IMR-90 (cell line): ENCODE data around the gene AHDC1. TPM values are rescaled to one million over a fixed set of nuclear protein-coding genes. Genes with fewer than 3 reads are reported as not detected.

Experiments
- ATAC-seq: fragments of 200-7000 bp; cut with Tn5 transposase; 2 replicates; pipeline ENCODE4 v1.9.1; 2020; ENCODE audit warnings: low read depth, mild to moderate bottlenecking, moderate library complexity
- BruUV-seq: library from RNA; stranded (reverse); fragments of 400-500 nt; replicated peaks from 2 replicates; lab custom pipeline; 2021; lab: Mats Ljungman, UMichigan
- CTCF ChIA-PET: fragments of 300-600 bp; formaldehyde crosslinking; extraction: SDS; loops from one replicate; lab custom pipeline; 2021; ENCODE audit warnings: antibody characterized with exemption; lab: Yijun Ruan, JAX
- POLR2A ChIA-PET: fragments of 300-600 bp; sonication (Branson Sonifier 250); formaldehyde crosslinking; loops from one replicate; lab custom pipeline; 2022; ENCODE audit warnings: antibody characterized with exemption; ENCODE audit not compliant: unreplicated experiment; lab: Charles Lee
- DNase-seq: peaks from one replicate; pipeline ENCODE4 v3.0.0; 2013
- H2AFZ ChIP-seq: replicated peaks from 2 replicates; pipeline ENCODE3; 2013; ENCODE audit warnings: low read length, mild to moderate bottlenecking; ENCODE audit not compliant: poor library complexity
- H2AK5ac ChIP-seq: 2 replicates; pipeline ENCODE4 v1.6.1; 2013; ENCODE audit warnings: low read depth, low read length, inconsistent platforms
- H2AK9ac ChIP-seq: replicated peaks from 2 replicates; pipeline ENCODE3; 2013; ENCODE audit warnings: mild to moderate bottlenecking, low read depth, low read length, moderate library complexity; ENCODE audit not compliant: poor library complexity
- H2BK120ac ChIP-seq: 2 replicates; pipeline ENCODE4 v1.6.1; 2013; ENCODE audit warnings: low read depth, low read length, inconsistent platforms
- H2BK15ac ChIP-seq: 3 replicates; pipeline ENCODE4 v1.6.1; 2013; ENCODE audit warnings: low read depth, low read length, inconsistent platforms
- H2BK20ac ChIP-seq: 2 replicates; pipeline ENCODE4 v1.6.1; 2013; ENCODE audit warnings: low read depth, mild to moderate bottlenecking, inconsistent platforms, low read length, moderate library complexity
- H2BK5ac ChIP-seq: 2 replicates; pipeline ENCODE4 v1.6.1; 2013; ENCODE audit warnings: mild to moderate bottlenecking, low read depth, low read length, inconsistent platforms; ENCODE audit not compliant: poor library complexity, severe bottlenecking
- H3K14ac ChIP-seq: replicated peaks from 2 replicates; pipeline ENCODE4 v1.6.1; 2013; ENCODE audit warnings: low read depth, low read length, inconsistent platforms
- H3K18ac ChIP-seq: 2 replicates; pipeline ENCODE4 v1.6.1; 2013; ENCODE audit warnings: low read depth, low read length, control low read depth
- H3K23ac ChIP-seq: 2 replicates; pipeline ENCODE4 v1.6.1; 2013; ENCODE audit warnings: low read depth, low read length, inconsistent platforms
- H3K27ac ChIP-seq: 2 replicates; pipeline ENCODE4 v1.5.1; 2013; ENCODE audit warnings: mild to moderate bottlenecking, control low read depth, low read length; ENCODE audit not compliant: insufficient read depth
- H3K27me3 ChIP-seq: 2 replicates; pipeline ENCODE4 v1.6.1; 2013; ENCODE audit warnings: low read length; ENCODE audit not compliant: control insufficient read depth, insufficient read depth
- H3K36me3 ChIP-seq: 2 replicates; pipeline ENCODE4 v1.6.1; 2013; ENCODE audit warnings: low read length, mixed read lengths; ENCODE audit not compliant: control insufficient read depth, insufficient read depth
- H3K4ac ChIP-seq: 2 replicates; pipeline ENCODE4 v1.6.1; 2013; ENCODE audit warnings: low read depth, low read length, inconsistent platforms
- H3K4me1 ChIP-seq: 2 replicates; pipeline ENCODE4 v1.6.1; 2013; ENCODE audit warnings: low read length, mixed read lengths; ENCODE audit not compliant: control insufficient read depth, insufficient read depth
- H3K4me2 ChIP-seq: 2 replicates; pipeline ENCODE4 v1.6.1; 2013; ENCODE audit warnings: low read depth, mild to moderate bottlenecking, control low read depth, low read length, moderate library complexity
- H3K4me3 ChIP-seq: 2 replicates; pipeline ENCODE4 v1.5.1; 2013; ENCODE audit warnings: low read depth, mild to moderate bottlenecking, control low read depth, low read length, moderate library complexity; ENCODE audit not compliant: insufficient read depth
- H3K56ac ChIP-seq: 2 replicates; pipeline ENCODE4 v1.6.1; 2013; ENCODE audit warnings: low read length, inconsistent platforms; ENCODE audit not compliant: insufficient read depth; ENCODE audit errors: extremely low read depth
- H3K79me1 ChIP-seq, 2 experiments: 2 replicates each; pipeline ENCODE4 v1.6.1; 2013; ENCODE audit warnings: low read length in 2 of 2, inconsistent platforms in 1 of 2, low read depth in 1 of 2
- H3K9ac ChIP-seq: 2 replicates; pipeline ENCODE4 v1.6.1; 2013; ENCODE audit warnings: low read depth, low read length, control low read depth
- H3K9me1 ChIP-seq: 2 replicates; pipeline ENCODE4 v1.6.1; 2013; ENCODE audit warnings: low read length, inconsistent platforms; ENCODE audit not compliant: insufficient read depth
- H3K9me3 ChIP-seq: 2 replicates; pipeline ENCODE4 v1.6.1; 2013; ENCODE audit warnings: low read length; ENCODE audit not compliant: control insufficient read depth, insufficient read depth
- H4K20me1 ChIP-seq: 2 replicates; pipeline ENCODE4 v1.6.1; 2013; ENCODE audit warnings: low read length, inconsistent platforms; ENCODE audit not compliant: insufficient read depth
- H4K5ac ChIP-seq: 2 replicates; pipeline ENCODE4 v1.6.1; 2013; ENCODE audit warnings: mild to moderate bottlenecking, low read depth, low read length, control low read depth
- H4K8ac ChIP-seq, 2 experiments: 2 replicates each; pipeline ENCODE4 v1.6.1; 2013; ENCODE audit warnings: low read depth in 2 of 2, low read length in 2 of 2, control low read depth in 1 of 2, inconsistent platforms in 1 of 2
- H4K91ac ChIP-seq: 2 replicates; pipeline ENCODE4 v1.6.1; 2013; ENCODE audit warnings: low read depth, low read length, inconsistent platforms; ENCODE audit not compliant: insufficient read depth
- CEBPB ChIP-seq: IDR thresholded peaks from 2 replicates; pipeline ENCODE4 v1.6.1; 2012; ENCODE audit warnings: low read depth, low read length, improper control_type of control experiment
- ELK1 ChIP-seq: fragments of 150-350 bp; IDR thresholded peaks from 2 replicates; pipeline ENCODE4 v1.6.1; 2016; ENCODE audit warnings: low read depth, mild to moderate bottlenecking, low read length, moderate library complexity, borderline replicate concordance
- FOS ChIP-seq: fragments of 150-350 bp; IDR thresholded peaks from 2 replicates; pipeline ENCODE4 v1.6.1; 2016; ENCODE audit warnings: low read depth, low read length
- MAZ ChIP-seq: IDR thresholded peaks from 2 replicates; pipeline ENCODE4 v1.6.1; 2012; ENCODE audit warnings: low read depth, mild to moderate bottlenecking, low read length, improper control_type of control experiment, moderate library complexity, borderline replicate concordance
- MXI1 ChIP-seq: IDR thresholded peaks from 2 replicates; pipeline ENCODE4 v1.6.1; 2012; ENCODE audit warnings: low read depth, mild to moderate bottlenecking, low read length, moderate library complexity, borderline replicate concordance
- NFE2L2 ChIP-seq: fragments of 150-350 bp; IDR thresholded peaks from 2 replicates; pipeline ENCODE4 v1.6.1; 2016; ENCODE audit warnings: low read depth, mild to moderate bottlenecking, low read length
- POLR2A ChIP-seq: IDR thresholded peaks from 2 replicates; pipeline ENCODE4 v1.6.1; 2012; ENCODE audit warnings: mild to moderate bottlenecking, low read depth, low read length
- RAD21 ChIP-seq: IDR thresholded peaks from 2 replicates; pipeline ENCODE4 v1.6.1; 2012; ENCODE audit warnings: low read length, improper control_type of control experiment
- RCOR1 ChIP-seq: IDR thresholded peaks from 2 replicates; pipeline ENCODE4 v1.6.1; 2012; ENCODE audit warnings: mild to moderate bottlenecking, low read length, improper control_type of control experiment; ENCODE audit not compliant: insufficient replicate concordance
- RFX5 ChIP-seq: IDR thresholded peaks from 2 replicates; pipeline ENCODE4 v1.8.0; 2012; ENCODE audit warnings: low read depth, mild to moderate bottlenecking, low read length, moderate library complexity
- SMC3 ChIP-seq: fragments of 150-350 bp; IDR thresholded peaks from 2 replicates; pipeline ENCODE4 v1.6.1; 2016; ENCODE audit warnings: low read depth, mild to moderate bottlenecking, antibody characterized with exemption, low read length, moderate library complexity
- WGBS, 2 experiments: methylation state at CpG; one replicate each; pipeline versions ENCODE4 v1.1.5 to v1.1.7; 2013; ENCODE audit warnings: missing lambda C conversion rate in 2 of 2; ENCODE audit not compliant: insufficient read length in 1 of 2; ENCODE audit errors: extremely low coverage in 2 of 2; 5-methylcytosine and 5-hydroxymethylcytosine counted together
- dilution Hi-C: fragments of 300-500 bp; cut with HindIII; formaldehyde crosslinking; loops from one replicate; pipeline ENCODE4 v1.14.3; 2018; ENCODE audit warnings: low sequenced_read_pairs; ENCODE audit not compliant: unreplicated experiment
- in situ Hi-C: fragments of 300-500 bp; cut with MboI; formaldehyde crosslinking; loops from 3 replicates; pipeline ENCODE4 v1.14.3; 2019; ENCODE audit warnings: low sequenced_read_pairs, inconsistent platforms, mixed read lengths
- intact Hi-C: fragments of 100-400 bp; cut with micrococcal nuclease; formaldehyde crosslinking; loops from 2 replicates; pipeline ENCODE4 v1.10.0; 2022
- polyA plus RNA-seq, 3 experiments: library from polyadenylated mRNA; depleted of rRNA; stranded (reverse); fragments of >200 nt; gene quantifications; 2 replicates each; pipeline ENCODE4 v1.2.3, GENCODE V29; 2012; ENCODE audit warnings: low replicate concordance in 1 of 3
- total RNA-seq: library from RNA; depleted of rRNA; stranded (reverse); fragments of >200 nt; gene quantifications from 2 replicates; pipeline ENCODE4 v1.2.3, GENCODE V29; 2012
- TF ChIP-seq, protein P1 (sequence below): conservative IDR thresholded peaks from 2 replicates; pipeline ENCODE4 v1.5.1; 2012; ENCODE audit warnings: mild to moderate bottlenecking, low read depth, low read length, improper control_type of control experiment

The AHDC1 gene
- total and polyA plus RNA-seq, 2 of the 4 experiments (the other 2 are of a cell fraction), result 2.0 to 11.6 TPM

GRCh38 chr1:27548136-27548853 is 55.6 kb downstream of the AHDC1 start:
- TF ChIP-seq POLR2A, result no peak
- TF ChIP-seq, protein P1, sequence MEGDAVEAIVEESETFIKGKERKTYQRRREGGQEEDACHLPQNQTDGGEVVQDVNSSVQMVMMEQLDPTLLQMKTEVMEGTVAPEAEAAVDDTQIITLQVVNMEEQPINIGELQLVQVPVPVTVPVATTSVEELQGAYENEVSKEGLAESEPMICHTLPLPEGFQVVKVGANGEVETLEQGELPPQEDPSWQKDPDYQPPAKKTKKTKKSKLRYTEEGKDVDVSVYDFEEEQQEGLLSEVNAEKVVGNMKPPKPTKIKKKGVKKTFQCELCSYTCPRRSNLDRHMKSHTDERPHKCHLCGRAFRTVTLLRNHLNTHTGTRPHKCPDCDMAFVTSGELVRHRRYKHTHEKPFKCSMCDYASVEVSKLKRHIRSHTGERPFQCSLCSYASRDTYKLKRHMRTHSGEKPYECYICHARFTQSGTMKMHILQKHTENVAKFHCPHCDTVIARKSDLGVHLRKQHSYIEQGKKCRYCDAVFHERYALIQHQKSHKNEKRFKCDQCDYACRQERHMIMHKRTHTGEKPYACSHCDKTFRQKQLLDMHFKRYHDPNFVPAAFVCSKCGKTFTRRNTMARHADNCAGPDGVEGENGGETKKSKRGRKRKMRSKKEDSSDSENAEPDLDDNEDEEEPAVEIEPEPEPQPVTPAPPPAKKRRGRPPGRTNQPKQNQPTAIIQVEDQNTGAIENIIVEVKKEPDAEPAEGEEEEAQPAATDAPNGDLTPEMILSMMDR, result no peak
- no peak for TF ChIP-seq MXI1
- no peak for TF ChIP-seq NFE2L2
- TF ChIP-seq SMC3, result no peak
- TF ChIP-seq RCOR1, result no peak
- no peak for TF ChIP-seq FOS
- TF ChIP-seq MAZ, result no peak
- TF ChIP-seq RAD21, result no peak
- no peak for TF ChIP-seq CEBPB
- TF ChIP-seq RFX5, result no peak
- no peak for TF ChIP-seq ELK1
- Histone ChIP-seq H3K27me3 (no peaks in the 10 kb centered on the region), H3K9me1 (peaks cover 18% of the 10 kb centered on the region), H3K18ac (no peak overlapping the region), H2BK120ac (no peak overlapping the region), H2BK5ac (no peak overlapping the region), H2AK5ac (no peak overlapping the region), H3K4me3 (no peak overlapping the region), H2BK15ac (no peak overlapping the region), H3K36me3 (peaks cover 66% of the 10 kb centered on the region), H3K14ac (no peak overlapping the region), H3K27ac (no peak overlapping the region), H2BK20ac (no peak overlapping the region), H3K56ac (no peak overlapping the region), H3K4me2 (no peak overlapping the region), H4K8ac (no peak overlapping the region), H3K9me3 (no peaks in the 10 kb centered on the region), H3K23ac (no peak overlapping the region), H4K91ac (no peak overlapping the region), H4K20me1 (peaks cover 4% of the 10 kb centered on the region; the same call in 1 of the 2 replicates), H2AFZ (no peak overlapping the region), H3K4ac (no peak overlapping the region), H3K4me1 (peaks cover 15% of the 10 kb centered on the region), H4K5ac (no peak overlapping the region), H2AK9ac (no peak overlapping the region), H3K9ac (no peak overlapping the region), H3K79me1 (peaks cover 2 to 38% of the 10 kb centered on the region in 2 experiments)
- 91% methylated on average over 30 of the region's 39 CpGs; no CpG with 5 or more reads in 1 of the 2 experiments for WGBS, 2 experiments
- CTCF ChIA-PET, result no interaction called here
- DNase-seq, result no peak
- POLR2A ChIA-PET, result no interaction called here
- BruUV-seq, result no TSS peak
- no peak for ATAC-seq
- intact Hi-C loops, result no loop called here
- dilution Hi-C loops, result no loop called here
- in situ Hi-C loops, result no loop called here
